Stomach (tissue), 9 donors: Measurements from ENCODE around the gene ATG5. TPM values are rescaled to one million over a fixed set of nuclear protein-coding genes. Genes with fewer than 3 reads are reported as not detected.

Experiments
- DNase-seq, 2 donors: peaks; one replicate each; pipeline versions ENCODE4 v3.0.0 to v3.0.0-alpha.2; 2013 to 2019
- H3K27ac ChIP-seq, 5 donors: fragments of 200-600 bp in 4 of 5; sonication (generic) in 4 of 5; one replicate each; pipeline ENCODE4 v1.5.1; 2013 to 2019; ENCODE audit warnings: mild to moderate bottlenecking in 1 of 5, moderate library complexity in 1 of 5
- H3K27me3 ChIP-seq, 3 donors: fragments of 200-600 bp; sonication (generic); one replicate each; pipeline ENCODE4 v1.5.1; 2017 to 2019; ENCODE audit warnings: mixed run types in 1 of 3
- H3K36me3 ChIP-seq, 4 donors: fragments of 200-600 bp; sonication (generic); 1 replicate in 3 of 4; 2 replicates in 1 of 4; pipeline ENCODE4 v1.5.1; 2016 to 2019
- H3K4me1 ChIP-seq, 4 donors: fragments of 200-600 bp; sonication (generic); one replicate each; pipeline ENCODE4 v1.5.1; 2016 to 2019
- H3K4me3 ChIP-seq, 4 donors: fragments of 200-600 bp; sonication (generic) in 3 of 4; one replicate each; pipeline ENCODE4 v1.5.1; 2016 to 2019; ENCODE audit warnings: mild to moderate bottlenecking in 1 of 4
- H3K9me3 ChIP-seq, 4 donors: fragments of 200-600 bp; sonication (generic); one replicate each; pipeline ENCODE4 v1.5.1; 2016 to 2019
- EP300 ChIP-seq: sonication (generic); formaldehyde crosslinking; IDR thresholded peaks from one replicate; pipeline ENCODE4 v1.6.1; 2017; ENCODE audit warnings: antibody characterized with exemption
- POLR2A ChIP-seq, 4 donors: fragments of 450-650 bp; IDR thresholded peaks; one replicate each; pipeline ENCODE4 v1.6.1; 2016; ENCODE audit warnings: antibody characterized with exemption in 4 of 4, control low read depth in 2 of 4, mild to moderate bottlenecking in 1 of 4, moderate library complexity in 1 of 4
- POLR2AphosphoS5 ChIP-seq, 3 donors: sonication (generic); formaldehyde crosslinking; IDR thresholded peaks; one replicate each; pipeline ENCODE4 v1.6.1; 2016; ENCODE audit warnings: antibody characterized with exemption in 3 of 3
- WGBS, 5 donors: extraction: QIAGEN DNeasy Blood & Tissue Kit in 3 of 5; methylation state at CpG; one replicate each; pipeline versions ENCODE4 v1.1.5 to v1.1.7; 2013 to 2018; 5-methylcytosine and 5-hydroxymethylcytosine counted together
- intact Hi-C: fragments of 100-400 bp; cut with DNase I; formaldehyde crosslinking; loops from one replicate; pipeline ENCODE4 v1.15.1; 2023; ENCODE audit warnings: low total_unique reads
- polyA plus RNA-seq, 3 donors: library from polyadenylated mRNA; stranded (reverse); fragments of 200-250 nt; gene quantifications; one replicate each; pipeline ENCODE4 v1.2.3, GENCODE V29; 2013
- total RNA-seq, 5 donors: library from RNA; depleted of rRNA; stranded (reverse); fragments of >200 nt; gene quantifications; one replicate each; pipeline versions ENCODE4 v1.1.0 to v1.2.3, GENCODE V29; 2014 to 2016
- TF ChIP-seq, protein P1 (sequence below), 7 experiments: fragments of 450-650 bp in 4 of 7; fragments of 200-600 bp in 3 of 7; sonication (generic) in 3 of 7; IDR thresholded peaks; one replicate each; pipeline ENCODE4 v1.5.1; 2016 to 2019; ENCODE audit warnings: antibody characterized with exemption in 7 of 7, control low read depth in 2 of 7, mild to moderate bottlenecking in 1 of 7
- donor health status: healthy with polysubstance abuse.
- donor health status: Bipolar disorder and iron deficiency.
- donor health status: healthy.

ATG5 gene
- total and polyA plus RNA-seq, 8 donors, result 12.8 to 89.4 (median 25.5) TPM

- Histone ChIP-seq H3K27ac (no peak overlapping the region), H3K9me3 (no peaks in the 10 kb centered on the region), H3K4me1 (peaks cover 1 to 61% (median 28%) of the 10 kb centered on the region in 4 donors), H3K27me3 (no peaks in the 10 kb centered on the region), H3K36me3 (peaks cover 12 to 22% (median 15%) of the 10 kb centered on the region in 4 donors), H3K4me3 (no peak overlapping the region)
- no peak for DNase-seq
- TF ChIP-seq EP300, result no peak
- no peak for TF ChIP-seq POLR2A (IDR thresholded peaks at IDR 0.05)
- TF ChIP-seq POLR2AphosphoS5 (IDR thresholded peaks at IDR 0.05), result no peak
- TF ChIP-seq, protein P1, sequence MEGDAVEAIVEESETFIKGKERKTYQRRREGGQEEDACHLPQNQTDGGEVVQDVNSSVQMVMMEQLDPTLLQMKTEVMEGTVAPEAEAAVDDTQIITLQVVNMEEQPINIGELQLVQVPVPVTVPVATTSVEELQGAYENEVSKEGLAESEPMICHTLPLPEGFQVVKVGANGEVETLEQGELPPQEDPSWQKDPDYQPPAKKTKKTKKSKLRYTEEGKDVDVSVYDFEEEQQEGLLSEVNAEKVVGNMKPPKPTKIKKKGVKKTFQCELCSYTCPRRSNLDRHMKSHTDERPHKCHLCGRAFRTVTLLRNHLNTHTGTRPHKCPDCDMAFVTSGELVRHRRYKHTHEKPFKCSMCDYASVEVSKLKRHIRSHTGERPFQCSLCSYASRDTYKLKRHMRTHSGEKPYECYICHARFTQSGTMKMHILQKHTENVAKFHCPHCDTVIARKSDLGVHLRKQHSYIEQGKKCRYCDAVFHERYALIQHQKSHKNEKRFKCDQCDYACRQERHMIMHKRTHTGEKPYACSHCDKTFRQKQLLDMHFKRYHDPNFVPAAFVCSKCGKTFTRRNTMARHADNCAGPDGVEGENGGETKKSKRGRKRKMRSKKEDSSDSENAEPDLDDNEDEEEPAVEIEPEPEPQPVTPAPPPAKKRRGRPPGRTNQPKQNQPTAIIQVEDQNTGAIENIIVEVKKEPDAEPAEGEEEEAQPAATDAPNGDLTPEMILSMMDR (IDR thresholded peaks at IDR 0.05), result no peak
- intact Hi-C loops, result no loop called here
Observed at GRCh38 chr6:106318851-106319250, 6.7 kb downstream of the ATG5 start.

GRCh38 chr6:106318061-106318460, 7.5 kb downstream of the ATG5 start:
- intact Hi-C loops, result no loop called here
- H3K9me3 ChIP-seq, result no peaks in the 10 kb centered on the region
- H3K4me3 ChIP-seq, result no peak overlapping the region
- DNase-seq, result no peak
- H3K36me3 ChIP-seq, result peaks cover 12 to 28% (median 22%) of the 10 kb centered on the region in 4 donors
- peaks cover 0 to 53% (median 22%) of the 10 kb centered on the region in 4 donors for H3K4me1 ChIP-seq
- H3K27ac ChIP-seq, result no peak overlapping the region
- no peak for TF ChIP-seq POLR2AphosphoS5 (IDR thresholded peaks at IDR 0.05)
- TF ChIP-seq EP300, result no peak
- TF ChIP-seq POLR2A (IDR thresholded peaks at IDR 0.05), result no peak
- TF ChIP-seq, protein P1 (IDR thresholded peaks at IDR 0.05), result no peak
- H3K27me3 ChIP-seq, result no peaks in the 10 kb centered on the region
- WGBS, 5 donors, result 71 to 82% (median 77%) methylated on average over 2 of the region's 2 CpGs

DNA sequence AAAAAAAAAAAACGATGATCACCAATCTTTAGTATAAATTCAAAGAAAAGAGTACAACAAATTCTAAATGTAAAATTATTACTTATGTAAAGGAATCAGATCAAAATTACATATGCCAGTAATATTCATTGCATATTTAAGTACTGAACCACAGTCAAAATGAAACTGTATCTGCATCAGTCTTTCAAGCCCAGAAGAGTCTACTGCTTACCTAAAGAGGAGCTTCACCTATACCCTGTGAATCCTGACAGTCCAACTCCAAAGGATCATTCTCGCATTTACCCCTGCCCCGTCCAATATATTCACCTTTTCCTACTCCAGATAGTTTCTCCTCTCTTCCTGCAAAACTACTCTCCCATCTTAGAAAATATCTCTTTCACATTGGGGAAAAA, 9.2 kb downstream of the ATG5 start:
- Histone ChIP-seq H3K4me1 (peaks cover 0 to 47% (median 22%) of the 10 kb centered on the region in 4 donors), H3K36me3 (peaks cover 12 to 32% (median 24%) of the 10 kb centered on the region in 4 donors), H3K4me3 (no peak overlapping the region), H3K27me3 (no peaks in the 10 kb centered on the region), H3K27ac (no peak overlapping the region), H3K9me3 (no peaks in the 10 kb centered on the region)
- TF ChIP-seq POLR2AphosphoS5 (IDR thresholded peaks at IDR 0.05) (no peak), POLR2A (IDR thresholded peaks at IDR 0.05) (no peak), EP300 (no peak)
- TF ChIP-seq, protein P1 (IDR thresholded peaks at IDR 0.05), result no peak
- DNase-seq, result no peak
- 82 to 89% (median 87%) methylated on average over 3 of the region's 3 CpGs for WGBS, 5 donors
- intact Hi-C loops, result no loop called here

- H3K4me1 ChIP-seq, result peaks cover 0 to 45% (median 21%) of the 10 kb centered on the region in 4 donors
- H3K27ac ChIP-seq, result no peak overlapping the region
- no peak for DNase-seq
- 45 to 55% (median 53%) methylated on average over 6 of the region's 6 CpGs for WGBS, 5 donors
- no peaks in the 10 kb centered on the region for H3K9me3 ChIP-seq
- H3K4me3 ChIP-seq, result no peak overlapping the region
- peaks cover 12 to 32% (median 24%) of the 10 kb centered on the region in 4 donors for H3K36me3 ChIP-seq
- intact Hi-C loops, result no loop called here
- H3K27me3 ChIP-seq, result no peaks in the 10 kb centered on the region
- TF ChIP-seq EP300, result no peak
- no peak for TF ChIP-seq POLR2A (IDR thresholded peaks at IDR 0.05)
- no peak for TF ChIP-seq POLR2AphosphoS5 (IDR thresholded peaks at IDR 0.05)
- TF ChIP-seq, protein P1 (IDR thresholded peaks at IDR 0.05), result no peak
Observed at GRCh38 chr6:106315765-106316374, 9.7 kb downstream of the ATG5 start.
